HFFc6 (cell line): Measurements from ENCODE around the gene CYSRT1. TPM values are rescaled to one million over a fixed set of nuclear protein-coding genes. Genes with fewer than 3 reads are reported as not detected.

ENCODE experiments used
- DNase-seq: peaks from one replicate; pipeline ENCODE4 v3.0.0-alpha.2; 2018
- H3K27ac Mint-ChIP-seq: 2 replicates; pipeline ENCODE4 v1.8.0; 2020; ENCODE audit warnings: mild to moderate bottlenecking, mixed read lengths
- H3K27me3 Mint-ChIP-seq: 2 replicates; pipeline ENCODE4 v1.8.0; 2021; ENCODE audit warnings: mild to moderate bottlenecking, moderate library complexity, mixed read lengths; ENCODE audit not compliant: insufficient read depth
- H3K36me3 Mint-ChIP-seq: 2 replicates; pipeline ENCODE4 v1.8.0; 2021; ENCODE audit warnings: low read depth, mixed read lengths
- H3K4me1 Mint-ChIP-seq: 2 replicates; pipeline ENCODE4 v1.8.0; 2020; ENCODE audit warnings: low read depth, mixed read lengths
- H3K4me3 Mint-ChIP-seq: 2 replicates; pipeline ENCODE4 v1.8.0; 2020; ENCODE audit warnings: mild to moderate bottlenecking, moderate library complexity, mixed read lengths
- H3K9me3 Mint-ChIP-seq: 2 replicates; pipeline ENCODE4 v1.8.0; 2020; ENCODE audit warnings: mild to moderate bottlenecking, mixed read lengths
- CTCF ChIP-seq: fragments of 200-600 bp; sonication (generic); IDR thresholded peaks from 2 replicates; pipeline ENCODE4 v1.5.0; 2021; ENCODE audit warnings: antibody characterized with exemption, mild to moderate bottlenecking
- long read RNA-seq: library from polyadenylated mRNA; unstranded; transcript quantifications from one replicate; pipeline ENCODE4 v2.0.0, GENCODE V29; 2019
- total RNA-seq, 6 experiments: library from RNA; stranded (reverse); fragmentation: NEBNext Ultra II Directional; extraction: Animal tissue kit (Norgen Biotek cat#: 25700); gene quantifications; 2 replicates in 1 of 6; 3 replicates in 5 of 6; pipeline ENCODE4 v1.2.3, GENCODE V29; 2021

CYSRT1 gene
- under 1 TPM; 0.41 to 0.97 (median 0.68) TPM for total RNA-seq
- long read RNA-seq, partial matches to known transcripts: 0 of 2 reads
- long read RNA-seq, other reads (novel, unspliced or antisense): 1 of 2 reads

- Mint-ChIP-seq H3K27me3 (no peaks in the 10 kb centered on the region; the same call in 1 of the 2 replicates), H3K4me1 (peaks cover 7% of the 10 kb centered on the region), H3K4me3 (peak within 1 kb of the TSS; percentile 81), H3K36me3 (no peaks in the 10 kb centered on the region), H3K27ac (peak within 1 kb of the TSS; percentile 72), H3K9me3 (no peaks in the 10 kb centered on the region)
- DNase-seq: no peak
- no peak for TF ChIP-seq CTCF
Observed at GRCh38 chr9:137224830-137225694, at the start of gene CYSRT1. TSS of gene CYSRT1 (plus strand) at chr9:137225174. CDS start at chr9:137225622, 448 bp downstream.

- no peak for DNase-seq
- Mint-ChIP-seq H3K4me1 (peaks cover 11% of the 10 kb centered on the region), H3K4me3 (no peak overlapping the region), H3K36me3 (no peaks in the 10 kb centered on the region), H3K27ac (no peak overlapping the region), H3K9me3 (no peaks in the 10 kb centered on the region), H3K27me3 (peaks cover 2% of the 10 kb centered on the region; the same call in 1 of the 2 replicates)
- peak; percentile 53; the same call in 1 of the 2 replicates for TF ChIP-seq CTCF
Observed at GRCh38 chr9:137175345-137175961, 49.5 kb upstream of the CYSRT1 start.

GRCh38 chr9:137176302-137177182, 48.4 kb upstream of the CYSRT1 start:
- no peak overlapping the region for H3K27ac Mint-ChIP-seq
- no peak for DNase-seq
- no peaks in the 10 kb centered on the region for H3K36me3 Mint-ChIP-seq
- peaks cover 11% of the 10 kb centered on the region for H3K4me1 Mint-ChIP-seq
- peak; percentile 58 for TF ChIP-seq CTCF
- H3K27me3 Mint-ChIP-seq: peaks cover 2% of the 10 kb centered on the region; the same call in 1 of the 2 replicates
- H3K9me3 Mint-ChIP-seq: no peaks in the 10 kb centered on the region
- H3K4me3 Mint-ChIP-seq: no peak overlapping the region; the same call in 1 of the 2 replicates

- Mint-ChIP-seq H3K9me3 (no peaks in the 10 kb centered on the region), H3K4me1 (peaks cover 11% of the 10 kb centered on the region), H3K27me3 (peaks cover 5% of the 10 kb centered on the region; the same call in 1 of the 2 replicates), H3K27ac (no peak overlapping the region), H3K4me3 (no peak overlapping the region), H3K36me3 (peaks cover 4% of the 10 kb centered on the region; the same call in 1 of the 2 replicates)
- no peak for DNase-seq
- no peak for TF ChIP-seq CTCF
Observed at GRCh38 chr9:137178201-137178938, 46.6 kb upstream of the CYSRT1 start.
